Panc1 (cell line): ENCODE results near the gene VWDE.

Experiments
- POLR2AphosphoS5 ChIP-seq: IDR thresholded peaks from 2 replicates; pipeline ENCODE4 v1.6.1; 2012; ENCODE audit warnings: mild to moderate bottlenecking, low read depth, low read length, moderate library complexity
- REST ChIP-seq, 2 experiments: IDR thresholded peaks; 2 replicates each; pipeline ENCODE4 v1.6.1; 2011 to 2012; ENCODE audit warnings: low read depth in 2 of 2, control low read depth in 1 of 2, low read length in 1 of 2, mild to moderate bottlenecking in 1 of 2, moderate library complexity in 1 of 2; ENCODE audit not compliant: insufficient read depth in 1 of 2
- TCF7L2 ChIP-seq: IDR thresholded peaks from 2 replicates; pipeline ENCODE4 v1.6.1; 2011; ENCODE audit warnings: mild to moderate bottlenecking, low read depth, low read length, inconsistent platforms
- TF ChIP-seq, protein P1 (sequence below): fragments of 450-650 bp; IDR thresholded peaks from 2 replicates; pipeline ENCODE4 v1.5.1; 2017; ENCODE audit warnings: mild to moderate bottlenecking

GRCh38 chr7:12431886-12432556 lies 28.4 kb upstream of the VWDE start:
- TF ChIP-seq, protein P1, sequence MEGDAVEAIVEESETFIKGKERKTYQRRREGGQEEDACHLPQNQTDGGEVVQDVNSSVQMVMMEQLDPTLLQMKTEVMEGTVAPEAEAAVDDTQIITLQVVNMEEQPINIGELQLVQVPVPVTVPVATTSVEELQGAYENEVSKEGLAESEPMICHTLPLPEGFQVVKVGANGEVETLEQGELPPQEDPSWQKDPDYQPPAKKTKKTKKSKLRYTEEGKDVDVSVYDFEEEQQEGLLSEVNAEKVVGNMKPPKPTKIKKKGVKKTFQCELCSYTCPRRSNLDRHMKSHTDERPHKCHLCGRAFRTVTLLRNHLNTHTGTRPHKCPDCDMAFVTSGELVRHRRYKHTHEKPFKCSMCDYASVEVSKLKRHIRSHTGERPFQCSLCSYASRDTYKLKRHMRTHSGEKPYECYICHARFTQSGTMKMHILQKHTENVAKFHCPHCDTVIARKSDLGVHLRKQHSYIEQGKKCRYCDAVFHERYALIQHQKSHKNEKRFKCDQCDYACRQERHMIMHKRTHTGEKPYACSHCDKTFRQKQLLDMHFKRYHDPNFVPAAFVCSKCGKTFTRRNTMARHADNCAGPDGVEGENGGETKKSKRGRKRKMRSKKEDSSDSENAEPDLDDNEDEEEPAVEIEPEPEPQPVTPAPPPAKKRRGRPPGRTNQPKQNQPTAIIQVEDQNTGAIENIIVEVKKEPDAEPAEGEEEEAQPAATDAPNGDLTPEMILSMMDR = no peak
- TF ChIP-seq REST (IDR thresholded peaks at IDR 0.05; ENCODE audit: insufficient read depth in 1 of 2, low read depth in 2 of 2, low read length in 1 of 2) (no peak), POLR2AphosphoS5 (no peak), TCF7L2 (no peak)
